HG03460 (cell line): ENCODE data around the gene HAUS3.

Source experiments
- ATAC-seq: cut with Tn5 transposase; IDR thresholded peaks from one replicate; pipeline ENCODE4 v1.9.1; 2021; ENCODE audit not compliant: unreplicated experiment

The HAUS3 gene

DNA sequence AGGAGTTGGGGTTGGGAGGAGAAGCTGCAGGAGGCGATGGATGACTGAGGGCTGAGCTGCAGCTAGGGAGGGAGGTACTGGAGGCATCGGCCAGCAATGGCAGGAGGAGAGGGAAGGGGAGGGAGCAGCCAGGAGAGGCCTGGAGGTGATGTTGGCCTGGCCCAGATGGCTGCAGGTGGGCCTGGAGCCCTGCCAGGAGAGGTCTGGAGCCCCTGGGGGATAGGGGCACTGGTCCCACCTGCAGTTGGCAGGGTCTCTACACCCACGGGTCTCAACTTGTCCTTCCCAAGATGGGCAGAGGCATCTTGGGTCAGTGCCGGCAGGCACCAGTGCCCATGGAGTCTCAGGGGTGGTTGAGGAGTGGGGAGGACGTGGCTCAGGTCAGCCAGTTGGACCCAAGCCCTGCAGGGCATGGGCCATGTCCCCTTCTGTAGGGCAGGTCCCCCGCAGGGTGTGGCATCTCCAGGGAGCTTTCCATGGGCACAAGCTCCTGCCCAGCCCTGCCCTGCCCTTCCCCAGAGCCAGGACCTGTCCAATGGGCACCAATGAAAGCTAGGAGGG lies 22.6 kb upstream of the HAUS3 start:
- no peak for ATAC-seq

DNA sequence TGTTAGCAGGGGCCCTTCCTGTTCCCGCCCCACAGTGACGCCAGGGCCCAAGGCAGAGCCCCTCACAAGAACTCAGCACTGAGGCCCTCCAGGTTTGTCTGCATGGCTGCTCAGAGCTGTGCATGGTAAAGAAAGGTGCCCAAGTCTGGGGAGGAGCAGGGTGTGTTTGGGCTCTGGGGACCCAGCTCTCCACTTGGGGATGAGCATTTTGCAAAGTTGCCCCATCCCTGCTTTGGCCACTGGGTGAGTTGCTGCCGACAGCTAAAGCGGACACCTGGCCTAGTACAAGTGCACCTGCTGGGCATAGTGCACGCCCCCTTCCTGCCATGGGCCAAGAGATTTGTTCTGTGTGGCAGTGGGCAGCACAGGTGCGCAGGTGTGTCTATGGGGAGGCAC lies 22.0 kb upstream of the HAUS3 start:
- no peak for ATAC-seq

DNA sequence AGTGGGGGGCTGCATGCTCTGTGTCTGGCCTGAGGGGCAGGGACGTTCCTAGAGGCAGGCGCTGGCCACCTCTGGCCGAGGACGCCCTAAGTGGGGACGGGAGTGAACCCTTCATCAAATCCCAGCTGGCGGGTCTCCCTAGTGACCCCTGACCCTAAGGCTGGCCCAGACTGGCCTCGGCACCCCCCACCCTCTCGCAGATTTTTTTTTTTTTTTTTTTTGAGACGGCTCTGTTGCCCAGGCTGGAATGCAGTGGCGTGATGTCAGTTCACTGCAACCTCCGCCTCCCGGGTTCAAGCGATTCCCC lies 21.0 kb upstream of the HAUS3 start:
- no peak for ATAC-seq

DNA sequence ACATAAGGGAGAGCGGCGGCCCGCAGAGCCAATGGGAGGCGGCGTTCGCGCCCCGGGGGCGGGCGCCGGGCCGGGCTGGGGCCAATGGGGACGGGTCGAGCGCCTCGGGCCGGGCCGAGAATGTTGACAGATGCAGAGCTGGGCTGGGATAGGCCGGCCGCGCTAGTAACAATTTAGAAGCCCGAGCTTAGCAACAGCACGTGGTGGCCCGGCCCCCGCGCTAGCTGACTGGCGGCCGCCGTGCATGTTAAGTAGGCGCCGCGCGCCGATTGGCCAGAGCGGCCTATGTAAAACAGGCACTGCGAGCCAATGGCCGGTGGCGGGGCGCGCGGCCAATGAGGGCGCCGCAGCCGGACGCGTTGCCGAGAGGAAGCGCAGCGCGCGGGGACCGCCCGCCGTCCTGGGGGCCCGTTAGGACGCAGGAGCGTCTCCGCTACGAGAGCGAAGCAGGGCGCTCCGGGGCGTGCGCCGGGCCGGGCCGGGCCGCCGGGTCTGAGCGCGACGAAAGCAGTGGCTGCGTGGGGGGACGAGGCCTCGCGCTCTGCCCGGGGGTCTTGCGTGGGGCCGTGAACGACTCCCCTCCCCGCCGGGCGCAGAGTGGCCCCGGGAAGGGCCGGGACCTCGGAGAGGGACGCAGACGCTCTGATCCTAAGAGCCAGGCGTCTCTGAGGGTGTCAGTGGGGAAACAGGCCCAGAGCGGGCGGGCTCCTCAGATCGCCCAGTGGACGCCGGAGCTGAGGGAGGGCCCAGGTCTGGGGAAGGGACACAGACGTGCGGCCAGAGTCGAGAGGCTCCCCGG lies 20.4 kb upstream of the HAUS3 start:
- peak; percentile 87 for ATAC-seq

DNA sequence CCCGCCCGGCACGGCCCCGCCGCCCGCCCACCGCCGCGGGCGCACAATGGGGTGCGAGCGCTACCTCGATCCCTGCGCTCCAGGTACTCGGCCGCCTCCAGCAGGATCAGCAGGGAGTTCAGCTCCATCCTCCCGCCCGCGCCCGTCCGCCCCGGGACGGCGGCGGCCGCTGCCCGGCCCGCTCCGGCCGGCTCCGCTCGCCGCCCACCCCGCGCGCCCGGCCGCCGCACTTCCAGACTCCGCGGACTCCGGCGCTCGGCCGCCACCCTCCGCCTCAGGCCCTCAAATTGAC lies 19.9 kb upstream of the HAUS3 start, which contains the start of gene MXD4:
Gene MXD4 (minus strand): TSS at position 257 of the 292 bp plus-strand sequence. CDS start 129 bp downstream, at position 128.
- no peak for ATAC-seq

DNA sequence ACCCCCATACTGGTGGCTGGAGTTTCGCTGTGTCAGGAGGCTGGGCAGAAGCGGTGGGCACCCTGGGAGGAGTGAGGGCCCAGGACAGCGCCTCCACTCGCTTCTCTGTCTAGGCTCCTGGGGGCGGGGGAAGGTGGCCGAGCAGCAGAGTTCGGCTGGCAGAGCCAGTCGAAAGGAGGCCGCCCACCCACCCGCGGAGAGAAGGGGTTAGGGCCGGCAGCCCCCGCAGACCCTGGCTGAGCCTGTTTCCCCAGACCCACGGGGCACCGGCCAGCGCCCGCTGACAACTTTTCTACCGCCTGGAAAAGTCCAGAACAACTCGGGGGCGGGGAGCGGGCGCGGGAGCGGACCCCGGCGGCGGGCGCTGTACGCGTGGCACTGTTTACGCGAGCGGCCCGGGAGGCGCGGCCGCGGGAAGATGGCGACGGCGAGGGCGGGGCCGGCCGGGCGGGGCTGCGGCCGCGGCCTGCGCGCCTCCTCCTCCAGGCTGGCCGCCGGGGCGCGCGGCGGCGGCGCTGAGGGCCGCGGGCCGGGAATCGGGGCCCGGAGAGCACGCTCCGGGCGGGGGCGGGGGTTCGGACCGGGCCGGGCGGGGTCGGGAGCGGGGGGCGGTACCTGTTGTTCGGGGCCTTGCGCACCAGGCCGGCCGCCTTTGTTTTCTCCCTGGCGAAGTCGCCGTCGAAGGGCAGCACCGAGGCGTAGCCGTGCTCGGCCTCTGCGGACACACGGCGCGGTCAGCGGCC lies 19.4 kb upstream of the HAUS3 start:
- no peak for ATAC-seq

DNA sequence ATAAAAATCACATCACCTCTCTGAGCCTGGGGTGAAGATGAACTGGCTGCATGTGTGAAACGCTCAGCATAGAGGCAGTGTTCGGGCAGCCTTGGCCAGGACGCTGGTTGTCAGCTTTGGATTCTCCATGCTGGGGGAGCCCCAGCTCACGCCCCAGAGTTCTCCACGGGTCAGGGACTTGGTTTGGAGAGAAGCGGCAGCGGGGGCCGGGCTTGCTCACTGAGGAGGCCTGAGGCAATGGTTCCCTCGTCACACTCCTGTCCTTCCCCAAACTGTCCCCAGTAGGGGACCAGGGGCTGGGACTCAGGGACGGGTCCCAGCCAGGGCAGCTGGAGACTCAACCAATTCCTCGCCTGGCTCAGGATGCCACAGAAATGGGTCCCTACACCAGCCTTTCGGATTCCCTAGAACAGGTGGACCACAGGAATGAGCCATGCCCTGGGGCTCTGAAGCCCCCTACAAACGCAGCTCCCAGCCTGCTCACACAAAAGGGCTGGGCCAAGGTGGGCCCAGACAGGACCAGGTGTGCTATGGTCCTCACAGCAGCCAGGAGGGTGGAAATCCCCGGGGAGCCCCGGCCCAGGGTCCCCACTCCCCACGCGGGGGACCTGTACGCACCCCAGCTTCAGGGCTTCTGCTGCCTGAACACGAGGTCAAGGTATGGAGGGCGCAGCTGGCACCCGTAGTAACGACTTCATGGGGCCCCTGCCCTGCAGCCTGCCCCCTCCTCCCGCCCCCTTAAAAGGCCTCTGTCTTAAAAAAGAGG lies 18.6 kb upstream of the HAUS3 start:
- no peak for ATAC-seq

DNA sequence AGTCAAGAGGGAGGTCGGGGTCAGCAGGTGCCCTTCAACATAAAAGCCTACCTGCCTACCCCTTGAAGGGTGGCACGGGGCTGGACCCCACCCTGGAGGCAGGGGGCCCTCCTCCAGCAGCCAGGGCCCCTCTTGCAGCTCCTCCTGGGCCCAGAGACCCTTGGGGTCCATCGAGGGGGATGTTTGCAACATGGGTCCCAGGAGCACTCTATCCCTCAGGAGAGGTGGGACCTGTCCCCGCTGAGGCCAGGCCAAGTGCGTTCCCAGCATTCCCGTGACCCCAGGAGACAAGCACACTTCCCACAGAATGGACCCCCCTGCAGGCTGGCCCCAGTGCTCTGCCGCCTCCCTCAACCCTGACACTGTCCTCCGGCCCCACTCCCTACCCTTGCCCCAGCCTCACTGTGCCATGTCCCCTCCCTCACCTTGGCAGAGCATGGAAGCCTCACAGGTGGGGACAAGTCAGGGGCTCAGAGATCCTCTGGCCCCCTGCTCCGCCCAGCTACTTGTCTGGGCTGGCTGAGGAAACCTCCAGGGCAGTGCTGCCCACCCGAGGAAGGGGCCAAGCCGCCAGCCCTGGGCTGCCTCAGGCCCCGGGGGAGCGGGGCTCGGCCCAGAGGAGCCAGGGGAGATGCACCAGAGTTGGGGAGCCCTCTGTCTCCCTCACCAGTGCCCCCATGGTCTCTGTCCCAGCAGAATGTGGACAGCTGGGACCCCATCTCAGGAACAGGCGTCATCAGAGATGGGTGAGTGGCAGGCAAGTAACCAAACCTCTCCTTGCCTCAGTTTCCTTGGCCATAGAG lies 17.8 kb upstream of the HAUS3 start:
- no peak for ATAC-seq

DNA sequence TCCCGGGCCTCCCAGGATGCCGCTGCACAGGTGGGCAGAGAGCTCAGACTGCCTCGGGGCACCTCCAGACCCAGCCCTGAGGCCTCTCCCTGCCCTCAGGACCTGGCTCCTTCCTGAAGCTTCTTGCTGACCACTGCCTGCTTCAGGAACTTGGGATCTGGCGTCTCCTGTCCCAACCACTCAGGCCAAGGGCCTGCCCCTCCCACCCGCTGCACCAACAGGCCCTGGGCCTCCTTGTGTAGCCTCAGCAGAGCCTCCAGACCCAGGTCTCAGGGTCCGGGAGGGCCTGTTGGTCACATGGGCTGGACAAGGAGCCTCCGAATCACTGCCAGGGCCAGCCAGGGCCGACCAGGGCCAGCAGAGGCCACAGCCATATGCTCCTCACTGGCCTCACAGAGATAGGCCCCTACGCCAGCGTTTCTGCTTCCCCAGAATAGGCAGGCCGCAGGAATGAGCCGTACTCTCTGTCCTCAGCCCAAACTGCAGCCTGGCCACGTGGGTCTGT lies 17.2 kb upstream of the HAUS3 start:
- ATAC-seq: no peak

DNA sequence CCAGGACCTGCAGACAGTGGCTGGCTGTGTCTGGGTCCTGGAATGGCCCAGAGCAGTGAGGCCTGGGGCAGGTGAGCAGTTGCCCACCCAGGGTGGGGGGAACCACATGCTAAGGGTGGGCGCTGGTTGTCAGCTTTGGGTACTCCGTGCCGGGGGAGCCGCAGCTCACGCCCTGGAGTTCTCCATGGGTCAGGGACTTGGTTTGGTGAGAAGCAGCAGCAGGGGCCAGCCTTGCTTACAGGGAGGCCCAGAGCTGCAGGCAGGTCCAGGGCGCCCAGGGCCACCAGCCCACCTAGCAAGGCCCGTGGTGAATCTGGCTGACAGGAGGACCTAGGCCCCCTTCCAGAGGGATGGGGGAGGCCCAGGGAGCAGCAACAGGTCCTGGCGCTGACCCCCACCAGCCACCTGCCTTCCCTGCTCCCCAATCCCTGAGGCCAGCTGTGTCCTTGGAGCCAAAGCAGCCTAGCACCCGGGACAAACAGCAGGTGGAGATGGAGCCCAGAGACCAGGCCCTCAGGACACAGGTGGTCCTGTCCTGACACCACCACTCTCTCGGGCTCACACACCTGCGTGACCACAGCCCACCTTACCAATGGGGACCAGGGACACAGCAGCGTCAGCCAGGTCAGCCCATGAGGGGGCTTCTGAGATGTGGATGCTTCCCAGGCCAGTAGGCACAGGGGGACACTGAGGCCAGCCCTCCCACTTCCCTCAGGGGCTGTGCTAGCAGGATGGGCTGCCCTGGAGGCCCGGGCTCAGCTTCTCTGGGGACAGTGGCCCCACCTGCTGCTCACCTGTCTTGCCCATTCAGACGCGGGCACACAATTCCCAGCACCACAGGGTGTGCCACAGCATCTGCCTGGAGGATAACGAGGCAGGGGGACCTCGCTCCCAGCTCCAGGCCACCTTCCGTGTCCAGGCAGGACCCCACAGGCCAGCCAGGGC lies 16.4 kb upstream of the HAUS3 start:
- no peak for ATAC-seq

DNA sequence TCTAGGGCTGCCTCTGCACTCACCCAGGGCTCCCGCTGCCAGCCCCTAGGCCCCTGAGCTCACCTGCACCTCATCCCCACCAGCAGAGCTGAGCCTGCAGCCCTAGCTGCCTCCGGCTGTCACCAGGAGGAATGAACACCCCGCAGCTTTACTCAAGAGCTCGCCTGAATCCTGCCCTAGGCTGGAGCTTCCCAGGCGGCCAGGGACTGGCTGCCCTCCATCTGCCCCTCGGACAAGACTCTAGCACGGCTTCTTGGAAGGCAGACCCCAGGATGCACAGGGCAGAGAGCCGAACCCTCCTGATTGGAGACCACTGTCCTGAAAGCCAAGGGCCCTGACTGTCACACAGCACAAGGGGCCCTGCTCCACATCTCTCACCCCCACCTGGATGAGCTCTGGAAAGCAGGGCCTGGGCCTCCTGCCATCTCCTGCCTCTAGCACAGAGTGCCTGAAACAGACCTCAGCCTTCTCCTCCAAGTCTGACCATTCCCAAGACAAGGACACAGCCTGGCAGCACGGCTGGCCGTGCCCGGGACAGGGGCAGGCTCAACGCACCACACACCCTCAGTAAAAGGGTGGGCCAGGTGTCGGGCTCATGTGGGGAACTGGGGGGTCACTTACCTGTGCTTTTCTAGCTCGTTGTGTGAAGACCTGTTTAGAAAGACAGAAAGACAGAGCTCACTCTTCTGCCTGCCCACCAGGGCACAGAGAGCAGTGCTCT lies 15.6 kb upstream of the HAUS3 start:
- ATAC-seq: no peak

DNA sequence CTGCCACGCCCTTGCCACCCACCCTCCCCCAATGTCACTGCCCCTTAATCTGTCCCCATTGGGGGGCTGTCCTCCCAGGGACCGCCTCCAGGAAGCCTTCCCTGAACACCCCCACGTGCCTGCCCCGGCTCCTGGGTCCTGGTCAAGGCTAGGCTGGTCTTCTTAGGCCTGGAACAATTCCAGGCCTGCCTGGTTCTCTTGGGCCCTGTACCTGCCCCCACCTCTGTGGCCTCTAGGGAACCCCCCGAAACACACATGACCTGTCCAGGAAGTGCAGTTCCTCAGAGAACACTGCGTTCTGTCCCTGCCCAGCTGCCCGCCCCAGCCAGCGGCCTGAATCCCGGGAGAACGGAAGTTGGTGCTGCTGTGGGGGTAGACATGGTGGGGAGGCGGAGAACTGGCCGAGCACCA lies 14.9 kb upstream of the HAUS3 start:
- no peak for ATAC-seq

DNA sequence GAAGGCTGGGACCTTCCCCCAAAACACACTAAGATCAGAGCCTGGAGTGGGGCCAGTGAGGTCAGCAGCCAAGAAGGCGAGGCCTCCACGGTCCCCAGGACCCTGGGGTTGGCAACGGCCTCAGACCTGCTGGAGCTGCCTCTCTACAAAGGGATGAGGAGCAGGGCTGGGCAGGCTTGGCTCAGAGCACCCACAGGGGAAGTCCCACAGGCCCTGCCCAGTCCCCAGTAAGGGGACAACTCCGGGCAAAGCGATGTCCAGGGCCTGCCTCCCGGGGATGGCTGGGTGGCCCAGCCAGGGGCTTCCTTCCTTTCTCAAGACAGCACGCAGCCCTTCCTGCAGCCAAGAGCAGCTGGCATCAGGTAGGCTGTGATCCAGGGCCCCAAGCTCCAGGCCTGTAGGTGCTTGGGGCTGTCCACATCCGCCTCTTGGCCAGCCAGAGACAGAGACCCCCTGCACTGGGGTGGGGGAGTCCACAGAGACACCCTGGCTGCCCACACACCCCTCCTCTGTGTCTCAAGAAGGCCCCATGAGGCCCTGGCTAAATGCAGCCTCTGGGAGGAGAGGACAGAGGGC lies 14.3 kb upstream of the HAUS3 start:
- ATAC-seq: no peak

DNA sequence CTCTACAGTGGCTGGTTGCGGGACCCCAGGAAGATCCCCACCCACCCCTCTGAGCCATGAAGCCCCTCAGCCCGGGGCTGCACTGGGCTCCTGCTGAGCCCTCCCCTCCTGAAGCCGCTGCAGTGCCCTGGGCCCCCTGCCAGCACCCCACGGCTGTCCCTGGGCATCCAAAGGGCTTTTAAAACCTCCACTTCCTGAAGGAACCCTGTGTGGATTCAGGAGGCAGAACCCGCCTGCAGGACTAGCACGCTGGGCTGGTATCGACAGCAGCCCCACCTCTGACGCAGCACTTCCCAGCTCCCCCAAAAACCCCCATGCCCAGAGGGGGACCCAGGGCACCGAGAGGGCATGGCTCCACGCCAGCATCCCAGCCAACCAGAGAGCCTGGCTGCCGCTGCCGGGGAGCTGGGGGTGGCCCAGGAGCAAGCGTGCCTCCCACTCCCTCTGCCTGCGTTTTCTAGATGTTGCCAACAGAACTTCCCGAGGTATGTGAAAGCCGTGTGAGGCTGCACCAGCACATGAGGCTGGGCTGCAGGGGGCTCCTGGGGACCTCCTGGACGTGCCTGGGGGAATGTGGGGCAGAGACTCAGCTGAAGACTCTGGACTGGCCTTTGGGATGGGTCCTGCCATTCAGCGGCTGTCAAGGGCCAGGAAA lies 13.7 kb upstream of the HAUS3 start:
- ATAC-seq: no peak

DNA sequence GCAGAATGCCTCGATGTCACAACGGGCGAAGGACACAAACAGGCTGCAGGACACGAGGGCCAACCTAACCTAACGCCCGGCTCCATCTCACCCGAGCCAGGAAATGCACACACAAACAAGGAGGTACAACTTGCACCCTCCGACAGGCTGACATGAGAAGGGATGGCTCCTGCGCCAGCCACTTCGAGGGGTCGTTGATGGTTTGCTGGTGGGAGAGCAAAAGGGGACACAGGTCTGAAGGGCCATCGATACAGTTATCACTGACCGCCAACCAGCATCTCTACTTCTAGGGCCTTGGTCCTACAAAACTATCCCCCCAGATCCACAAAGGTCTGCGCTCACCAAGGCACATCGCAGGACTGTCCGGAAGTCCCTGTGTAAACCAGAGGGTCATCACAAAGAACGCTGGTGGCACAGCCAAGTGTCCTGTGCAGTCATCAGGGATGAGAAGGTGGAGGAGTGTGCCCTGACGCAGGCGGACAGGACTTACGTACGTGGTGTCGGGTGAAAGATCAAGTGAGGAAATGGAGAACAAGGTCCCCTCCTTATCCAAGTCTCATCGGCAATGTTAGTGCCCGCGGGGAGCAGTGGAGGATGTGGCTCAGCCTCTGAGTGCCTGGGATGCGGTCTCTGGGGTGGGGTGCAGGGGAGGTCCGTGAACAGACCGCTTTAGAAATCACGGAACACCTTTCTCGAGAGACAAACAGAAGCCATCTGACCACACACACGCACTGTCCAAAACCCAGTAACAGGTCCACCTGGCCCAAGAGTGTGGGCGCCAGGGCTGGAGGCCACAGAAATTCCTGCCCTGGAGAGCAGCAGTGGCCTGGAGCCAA lies 13.0 kb upstream of the HAUS3 start:
- ATAC-seq: no peak

DNA sequence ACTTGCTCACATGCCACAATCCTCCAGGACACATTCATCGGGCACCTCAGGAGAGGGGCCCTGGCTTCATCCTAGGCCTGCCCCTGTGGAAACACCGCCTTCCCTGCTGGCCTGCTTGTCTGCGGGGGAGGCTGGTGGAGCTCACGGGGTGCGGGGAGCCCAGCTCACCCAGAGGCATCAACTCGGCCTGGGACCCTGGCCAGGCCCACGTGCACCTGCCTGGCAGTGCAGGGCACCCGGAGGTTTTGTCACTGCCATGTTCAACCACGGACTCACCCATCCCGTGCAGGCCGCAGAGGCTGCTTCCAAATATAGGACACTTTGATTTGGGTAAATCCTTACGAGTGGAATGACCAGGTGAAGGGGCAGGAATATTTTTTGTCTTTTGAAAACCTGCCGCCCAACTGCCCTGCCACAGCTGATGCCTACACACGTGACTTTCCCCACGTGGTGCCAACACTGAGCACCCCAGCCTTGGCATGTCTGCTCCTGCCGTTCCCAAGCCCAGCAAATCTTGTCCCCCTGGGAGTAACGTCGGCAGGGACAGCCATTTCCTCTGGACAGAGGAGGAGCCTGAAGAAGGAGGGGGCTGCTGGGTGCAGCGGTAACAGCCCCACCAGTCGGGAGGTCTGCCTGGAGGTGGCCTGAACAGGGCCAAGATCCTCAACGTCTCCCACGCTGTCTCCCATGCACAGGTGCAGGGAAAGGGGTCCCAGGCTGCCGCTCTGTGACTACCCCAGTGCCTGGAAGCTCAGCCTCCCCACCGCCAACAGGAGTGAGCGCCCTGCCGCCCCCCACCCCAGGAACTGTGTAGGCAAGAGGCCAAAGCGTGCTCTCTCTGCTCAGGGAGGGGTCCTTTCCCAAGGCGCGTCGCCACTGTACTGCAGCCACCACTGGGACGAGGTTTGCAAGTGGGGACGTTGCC lies 11.5 kb upstream of the HAUS3 start:
- no peak for ATAC-seq
